ENCODE results near the gene CCDC190. TPM values are rescaled to one million over a fixed set of nuclear protein-coding genes. Genes with fewer than 3 reads are reported as not detected.
"Not testable (repeated sequence)": the region's sequence is repeated elsewhere in the genome, so short reads cannot be mapped to it uniquely, and the experiment has no call there.

Gene CCDC190
- total and polyA plus RNA-seq, 2 of the 8 experiments (the other 6 are each of a cell fraction or from before 2014, with no cell fraction given): not detected

- TF ChIP-seq CBX8 (IDR thresholded peaks at IDR 0.05; ENCODE audit: borderline replicate concordance, low read depth, low read length): no peak
Measured at GRCh38 chr1:162872981-162873380, 12.0 kb upstream of the CCDC190 start (continued).

- H3K14ac ChIP-seq (ENCODE audit: insufficient read length); H3K79me2 ChIP-seq (ENCODE audit: control insufficient read depth in 1 of 2, insufficient read depth in 2 of 2, low read length in 2 of 2); DNase-seq (ENCODE audit: low read depth in 1 of 2, low spot score in 2 of 2); POLR2A ChIA-PET (ENCODE audit: partially characterized antibody); FAIRE-seq; H4K20me1 ChIP-seq (replicated peaks in 1 of 2; ENCODE audit: control insufficient read depth in 1 of 2, insufficient read depth in 2 of 2, low read length in 2 of 2); H2AK5ac ChIP-seq (ENCODE audit: low read depth, low read length); H2AFZ ChIP-seq (ENCODE audit: low read length); H3K9me3 ChIP-seq (ENCODE audit: insufficient read depth in 2 of 2, low read depth in 1 of 2, low read length in 1 of 2); H3K27ac ChIP-seq (ENCODE audit: low read depth, low read length); H3K18ac ChIP-seq (ENCODE audit: extremely low read depth, low read length); H3K56ac ChIP-seq (replicated peaks; ENCODE audit: insufficient read length, low read depth, low read length); H3K79me1 ChIP-seq (ENCODE audit: low read depth, low read length); H3K4ac ChIP-seq (replicated peaks; ENCODE audit: insufficient read length, low read depth, low read length); H2BK15ac ChIP-seq (ENCODE audit: low read length); H4K8ac ChIP-seq (ENCODE audit: extremely low read depth, insufficient read depth, low read length); H3K4me2 ChIP-seq (ENCODE audit: insufficient read depth in 1 of 2, low read depth in 2 of 2, low read length in 2 of 2); H2BK20ac ChIP-seq (ENCODE audit: low read length); H3K23me2 ChIP-seq (ENCODE audit: low read depth, low read length); H3K4me3 ChIP-seq (ENCODE audit: extremely low read depth in 1 of 4, insufficient read depth in 2 of 4, low read depth in 3 of 4, low read length in 4 of 4); H2BK120ac ChIP-seq (replicated peaks; ENCODE audit: low read depth, low read length); H3K9ac ChIP-seq (replicated peaks in 1 of 4; ENCODE audit: extremely low read depth in 1 of 4, low read depth in 3 of 4, low read length in 3 of 4); H3K36me3 ChIP-seq (ENCODE audit: control insufficient read depth in 2 of 4, insufficient read depth in 4 of 4, low read length in 3 of 4); H2BK5ac ChIP-seq (ENCODE audit: low read depth, low read length); CTCF ChIA-PET (ENCODE audit: partially characterized antibody); H4K5ac ChIP-seq (ENCODE audit: insufficient read length, low read depth, low read length); H3K4me1 ChIP-seq (replicated peaks in 1 of 4; ENCODE audit: control insufficient read depth in 3 of 4, insufficient read depth in 4 of 4, low read length in 3 of 4); H3K23ac ChIP-seq (ENCODE audit: insufficient read length); H2BK12ac ChIP-seq (ENCODE audit: low read depth, low read length); H4K91ac ChIP-seq (replicated peaks; ENCODE audit: insufficient read length, low read length); H3K27me3 ChIP-seq (replicated peaks in 1 of 4; ENCODE audit: control insufficient read depth in 3 of 4, extremely low read depth in 1 of 4, insufficient read depth in 3 of 4, low read length in 3 of 4): not testable (repeated sequence)
- whole genome bisulfite sequencing, 2 experiments (ENCODE audit: extremely low coverage in 1 of 2, insufficient coverage in 1 of 2, insufficient read length in 1 of 2, insufficient replicate concordance in 2 of 2, low coverage in 1 of 2, low lambda C conversion rate in 2 of 2, missing lambda C conversion rate in 1 of 2): 77% methylated on average over 1 of the region's 1 CpG; no CpG with 5 or more reads in 1 of the 2 experiments
Measured at GRCh38 chr1:162871417-162871816, 10.4 kb upstream of the CCDC190 start.
